Transverse colon (tissue), 4 donors: ENCODE results near the gene ZNF622. TPM values are rescaled to one million over a fixed set of nuclear protein-coding genes. Genes with fewer than 3 reads are reported as not detected.
A peak's percentile ranks its signal among the peaks of the same experiment; 100 is the strongest.

Experiments used
- DNase-seq: peaks from one replicate; pipeline ENCODE4 v3.0.0-alpha.2; 2019
- H3K27ac ChIP-seq, 4 donors: fragments of 200-600 bp; sonication (generic); 2 replicates each; pipeline ENCODE4 v1.5.1; 2016 to 2018; ENCODE audit warnings: inconsistent platforms in 4 of 4
- H3K27me3 ChIP-seq: fragments of 200-600 bp; sonication (generic); 2 replicates; pipeline ENCODE4 v1.5.1; 2017; ENCODE audit warnings: inconsistent platforms
- H3K36me3 ChIP-seq, 4 donors: fragments of 200-600 bp; sonication (generic); 2 replicates each; pipeline ENCODE4 v1.5.1; 2017 to 2019; ENCODE audit warnings: inconsistent platforms in 4 of 4
- H3K4me1 ChIP-seq, 4 donors: fragments of 200-600 bp; sonication (generic); 2 replicates each; pipeline ENCODE4 v1.5.1; 2017 to 2020; ENCODE audit warnings: inconsistent platforms in 4 of 4
- H3K4me3 ChIP-seq, 4 donors: fragments of 200-600 bp; sonication (generic); 1 replicate in 1 of 4; 2 replicates in 3 of 4; pipeline versions ENCODE4 v1.5.1 to v1.6.1; 2017 to 2019; ENCODE audit warnings: inconsistent platforms in 4 of 4
- H3K9me3 ChIP-seq, 2 donors: fragments of 200-600 bp; sonication (generic); 2 replicates each; pipeline ENCODE4 v1.5.1; 2017 to 2019; ENCODE audit warnings: inconsistent platforms in 2 of 2
- EP300 ChIP-seq: sonication (generic); formaldehyde crosslinking; IDR thresholded peaks from one replicate; pipeline ENCODE4 v1.6.1; 2017; ENCODE audit warnings: antibody characterized with exemption, low read depth
- POLR2A ChIP-seq: fragments of 450-650 bp; IDR thresholded peaks from one replicate; pipeline ENCODE4 v1.6.1; 2016; ENCODE audit warnings: antibody characterized with exemption, mild to moderate bottlenecking, moderate library complexity
- POLR2AphosphoS5 ChIP-seq, 3 donors: sonication (generic); formaldehyde crosslinking; IDR thresholded peaks; one replicate each; pipeline ENCODE4 v1.6.1; 2016; ENCODE audit warnings: antibody characterized with exemption in 3 of 3
- WGBS, 2 donors: methylation state at CpG; one replicate each; pipeline ENCODE4 v1.1.5; 2018; ENCODE audit warnings: low coverage in 1 of 2; 5-methylcytosine and 5-hydroxymethylcytosine counted together
- in situ Hi-C, 4 donors: fragments of 200-750 bp; cut with MboI; loops; one replicate each; pipeline versions ENCODE4 v1.15.0 to v1.15.1; 2017; ENCODE audit warnings: low sequenced_read_pairs in 3 of 4, low pct_ligation_motif_present in 1 of 4, low pct_unique_long_range_greater_than_20kb in 1 of 4
- intact Hi-C: fragments of 100-400 bp; cut with DNase I; formaldehyde crosslinking; loops from one replicate; pipeline ENCODE4 v1.15.1; 2023; ENCODE audit warnings: low total_unique reads
- total RNA-seq, 4 donors: library from RNA; depleted of rRNA; stranded (reverse); fragments of >200 nt; gene quantifications; one replicate each; pipeline ENCODE4 v1.1.0, GENCODE V29; 2016
- TF ChIP-seq, protein P1 (sequence below), 5 experiments: fragments of 200-600 bp in 3 of 5; fragments of 450-650 bp in 2 of 5; sonication (generic) in 3 of 5; IDR thresholded peaks; 1 replicate in 2 of 5; 2 replicates in 3 of 5; pipeline ENCODE4 v1.5.1; 2016 to 2017; ENCODE audit warnings: antibody characterized with exemption in 5 of 5, inconsistent platforms in 3 of 5, mild to moderate bottlenecking in 2 of 5, moderate library complexity in 1 of 5

Gene ZNF622
- total RNA-seq, 4 donors from 2014 or later, result 21.3 to 137 (median 48.2) TPM

DNA sequence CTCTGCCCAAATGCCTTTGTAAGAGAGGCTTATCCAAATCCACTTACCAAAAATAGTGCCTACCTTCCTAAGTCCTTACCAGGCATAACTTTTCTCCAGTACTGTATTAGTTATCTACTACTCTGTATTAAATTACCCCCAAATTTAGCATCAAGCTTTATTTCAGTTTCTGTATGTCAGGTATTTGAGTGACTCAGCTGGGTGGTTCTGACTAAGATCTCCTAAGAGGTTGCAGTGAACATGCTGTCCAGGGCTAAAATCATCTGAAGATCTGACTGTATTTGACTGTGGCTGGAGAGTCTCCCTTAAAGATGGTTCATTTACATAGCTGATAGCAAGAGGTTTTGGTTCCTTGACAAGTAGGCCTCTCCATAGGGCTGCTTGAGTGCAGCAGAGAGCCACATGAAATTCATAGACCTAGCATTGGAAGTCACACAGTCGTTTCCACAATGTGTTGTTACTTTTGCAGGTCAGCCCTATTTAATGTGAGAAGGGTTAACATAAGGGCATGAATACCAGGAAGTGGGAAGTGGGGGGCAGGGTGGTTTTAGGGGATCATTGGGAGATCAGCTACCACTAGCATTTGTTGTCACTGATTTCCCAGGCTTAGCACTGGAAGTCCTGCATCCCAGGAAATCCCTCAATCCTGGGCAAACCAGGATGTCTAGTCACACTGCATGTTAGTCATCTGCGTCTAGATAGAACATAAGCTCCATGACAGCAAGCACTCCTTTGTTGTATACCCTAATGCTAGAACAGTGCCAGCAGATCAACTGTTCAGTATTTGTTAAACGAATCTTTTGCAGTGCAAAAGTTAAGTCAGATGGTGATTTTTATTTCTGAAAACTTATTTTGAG is 2.0 kb upstream of the ZNF622 start:
- Histone ChIP-seq H3K36me3 (peaks cover 0 to 8% (median 4%) of the 10 kb centered on the region in 4 donors), H3K4me3 (no peak overlapping the region), H3K9me3 (no peaks in the 10 kb centered on the region), H3K27me3 (no peaks in the 10 kb centered on the region), H3K4me1 (peaks cover 9 to 53% (median 36%) of the 10 kb centered on the region in 4 donors), H3K27ac (peak overlapping the region in 3 of 4 donors; percentile 84 to 90 (median 88))
- no peak for DNase-seq
- WGBS, 2 donors, result 50 to 57% methylated on average over 1 to 3 of the region's 3 CpGs
- intact Hi-C loops, result no loop called here
- in situ Hi-C loops, result no loop called here
- TF ChIP-seq, protein P1, sequence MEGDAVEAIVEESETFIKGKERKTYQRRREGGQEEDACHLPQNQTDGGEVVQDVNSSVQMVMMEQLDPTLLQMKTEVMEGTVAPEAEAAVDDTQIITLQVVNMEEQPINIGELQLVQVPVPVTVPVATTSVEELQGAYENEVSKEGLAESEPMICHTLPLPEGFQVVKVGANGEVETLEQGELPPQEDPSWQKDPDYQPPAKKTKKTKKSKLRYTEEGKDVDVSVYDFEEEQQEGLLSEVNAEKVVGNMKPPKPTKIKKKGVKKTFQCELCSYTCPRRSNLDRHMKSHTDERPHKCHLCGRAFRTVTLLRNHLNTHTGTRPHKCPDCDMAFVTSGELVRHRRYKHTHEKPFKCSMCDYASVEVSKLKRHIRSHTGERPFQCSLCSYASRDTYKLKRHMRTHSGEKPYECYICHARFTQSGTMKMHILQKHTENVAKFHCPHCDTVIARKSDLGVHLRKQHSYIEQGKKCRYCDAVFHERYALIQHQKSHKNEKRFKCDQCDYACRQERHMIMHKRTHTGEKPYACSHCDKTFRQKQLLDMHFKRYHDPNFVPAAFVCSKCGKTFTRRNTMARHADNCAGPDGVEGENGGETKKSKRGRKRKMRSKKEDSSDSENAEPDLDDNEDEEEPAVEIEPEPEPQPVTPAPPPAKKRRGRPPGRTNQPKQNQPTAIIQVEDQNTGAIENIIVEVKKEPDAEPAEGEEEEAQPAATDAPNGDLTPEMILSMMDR (IDR thresholded peaks at IDR 0.05), result no peak
- no peak for TF ChIP-seq POLR2A
- TF ChIP-seq EP300, result no peak
- TF ChIP-seq POLR2AphosphoS5 (IDR thresholded peaks at IDR 0.05), result no peak

- intact Hi-C loops, result no loop called here
- 1 to 4% methylated on average over 13 to 39 of the region's 40 CpGs for WGBS, 2 donors
- Histone ChIP-seq H3K9me3 (no peaks in the 10 kb centered on the region), H3K4me1 (peaks cover 10 to 65% (median 46%) of the 10 kb centered on the region in 4 donors), H3K36me3 (peaks cover 0 to 29% (median 13%) of the 10 kb centered on the region in 4 donors), H3K27ac (peak overlapping the region; percentile 84 to 91 (median 89)), H3K4me3 (peak overlapping the region; percentile 47 to 86 (median 81)), H3K27me3 (no peaks in the 10 kb centered on the region)
- DNase-seq, result peak; percentile 16
- TF ChIP-seq EP300, result no peak
- TF ChIP-seq, protein P1 (IDR thresholded peaks at IDR 0.05), result peak in 2 of 5 experiments; percentile 7 to 26
- in situ Hi-C loops, result no loop called here
Measured at GRCh38 chr5:16464664-16465543, 696 bp downstream of the ZNF622 start.

- 69% methylated on average over 1 of the region's 1 CpG; no CpG with 5 or more reads in 1 of the 2 donors for WGBS, 2 donors
- H3K9me3 ChIP-seq, result no peaks in the 10 kb centered on the region
- H3K27me3 ChIP-seq, result no peaks in the 10 kb centered on the region
- H3K4me3 ChIP-seq, result peak overlapping the region in 3 of 4 donors; percentile 78 to 86 (median 84)
- H3K27ac ChIP-seq, result peak overlapping the region in 1 of 4 donors; percentile 91
- TF ChIP-seq, protein P1 (IDR thresholded peaks at IDR 0.05), result no peak
- TF ChIP-seq POLR2AphosphoS5 (IDR thresholded peaks at IDR 0.05), result no peak
- no peak for TF ChIP-seq EP300
- TF ChIP-seq POLR2A, result no peak
- peaks cover 17 to 72% (median 46%) of the 10 kb centered on the region in 4 donors for H3K4me1 ChIP-seq
- H3K36me3 ChIP-seq, result peaks cover 0 to 29% (median 14%) of the 10 kb centered on the region in 4 donors
- in situ Hi-C loops, result no loop called here
- DNase-seq, result no peak
- intact Hi-C loops, result no loop called here
Measured at GRCh38 chr5:16464231-16464630, 1.4 kb downstream of the ZNF622 start.

DNA sequence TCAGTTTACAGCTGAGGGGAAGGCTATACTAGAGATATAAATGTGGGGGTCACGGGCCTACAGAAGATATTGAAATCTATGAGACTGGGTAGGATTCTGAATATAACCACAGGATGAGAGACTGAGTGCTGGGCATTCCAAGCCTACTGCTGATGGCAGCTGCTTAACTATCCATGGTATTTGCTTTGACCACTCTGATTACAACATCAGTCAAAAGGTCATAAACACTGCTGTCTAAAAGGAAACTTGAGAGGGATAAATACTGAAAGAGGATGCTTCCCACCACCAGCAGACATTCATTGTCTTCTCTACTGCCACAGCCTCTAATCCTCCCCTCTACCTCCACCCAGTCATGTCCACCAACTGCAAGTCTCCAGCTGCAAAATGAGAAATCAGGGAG is 3.8 kb downstream of the ZNF622 start:
- H3K27ac ChIP-seq, result no peak overlapping the region
- no peaks in the 10 kb centered on the region for H3K9me3 ChIP-seq
- in situ Hi-C loops (no loop called here), intact Hi-C loops (no loop called here)
- peaks cover 8 to 83% (median 38%) of the 10 kb centered on the region in 4 donors for H3K4me1 ChIP-seq
- 67 to 84% methylated on average over 1 of the region's 1 CpG for WGBS, 2 donors
- no peaks in the 10 kb centered on the region for H3K27me3 ChIP-seq
- no peak for TF ChIP-seq POLR2A
- no peak for TF ChIP-seq EP300
- TF ChIP-seq, protein P1 (IDR thresholded peaks at IDR 0.05), result no peak
- TF ChIP-seq POLR2AphosphoS5 (IDR thresholded peaks at IDR 0.05), result no peak
- no peak overlapping the region for H3K4me3 ChIP-seq
- no peak for DNase-seq
- H3K36me3 ChIP-seq, result peaks cover 0 to 51% (median 18%) of the 10 kb centered on the region in 4 donors
